HG03342 (cell line): ENCODE data around the gene SFMBT1.
A peak's percentile ranks its signal among the peaks of the same experiment; 100 is the strongest.

ENCODE experiments used
- ATAC-seq: cut with Tn5 transposase; IDR thresholded peaks from one replicate; pipeline ENCODE4 v1.9.1; 2021; ENCODE audit warnings: mild to moderate bottlenecking, moderate library complexity; ENCODE audit not compliant: unreplicated experiment

Gene SFMBT1

GRCh38 chr3:52890735-52891134 lies 155.1 kb downstream of the SFMBT1 start:
- no peak for ATAC-seq

- no peak for ATAC-seq
Observed at GRCh38 chr3:52889901-52890300, 156.0 kb downstream of the SFMBT1 start.

- ATAC-seq: no peak
Observed at GRCh38 chr3:52887166-52887565, 158.7 kb downstream of the SFMBT1 start.

GRCh38 chr3:52886049-52886730 lies 159.7 kb downstream of the SFMBT1 start:
- no peak for ATAC-seq

GRCh38 chr3:52882377-52882776 lies 163.5 kb downstream of the SFMBT1 start:
- ATAC-seq: no peak

GRCh38 chr3:52881871-52882270 lies 164.0 kb downstream of the SFMBT1 start:
- ATAC-seq: no peak

- ATAC-seq: peak; percentile 61
Observed at GRCh38 chr3:52880474-52880873, 165.4 kb downstream of the SFMBT1 start.

GRCh38 chr3:52880047-52880446 lies 165.8 kb downstream of the SFMBT1 start:
- ATAC-seq: no peak

- ATAC-seq: no peak
Observed at GRCh38 chr3:52879581-52879980, 166.3 kb downstream of the SFMBT1 start.

- ATAC-seq: no peak
Observed at GRCh38 chr3:52879090-52879489, 166.8 kb downstream of the SFMBT1 start.

GRCh38 chr3:52877085-52877484 lies 168.8 kb downstream of the SFMBT1 start:
- ATAC-seq: no peak

GRCh38 chr3:52874864-52875587 lies 170.8 kb downstream of the SFMBT1 start:
- no peak for ATAC-seq

GRCh38 chr3:52874160-52874701 lies 171.6 kb downstream of the SFMBT1 start:
- ATAC-seq: no peak

- ATAC-seq: no peak
Observed at GRCh38 chr3:52873433-52874159, 172.3 kb downstream of the SFMBT1 start.

- no peak for ATAC-seq
Observed at GRCh38 chr3:52872245-52872644, 173.6 kb downstream of the SFMBT1 start.

GRCh38 chr3:52871761-52872160 lies 174.1 kb downstream of the SFMBT1 start:
- no peak for ATAC-seq

- no peak for ATAC-seq
Observed at GRCh38 chr3:52870471-52870870, 175.4 kb downstream of the SFMBT1 start.

- ATAC-seq: no peak
Observed at GRCh38 chr3:52866427-52866826, 179.4 kb downstream of the SFMBT1 start.

GRCh38 chr3:52865994-52866393 lies 179.9 kb downstream of the SFMBT1 start:
- no peak for ATAC-seq

- no peak for ATAC-seq
Observed at GRCh38 chr3:52860424-52860768, 185.5 kb downstream of the SFMBT1 start.

- ATAC-seq: no peak
Observed at GRCh38 chr3:52859686-52860423, 186.0 kb downstream of the SFMBT1 start.
